HEK293 (cell line): ENCODE measurements around the gene FNDC3A.

Experiments used
- ELK4 ChIP-seq: IDR thresholded peaks from 2 replicates; pipeline ENCODE4 v1.6.1; 2011; ENCODE audit warnings: mild to moderate bottlenecking, low read depth, low read length, borderline replicate concordance
- HOXA7 ChIP-seq: sonication (generic); formaldehyde crosslinking; IDR thresholded peaks from 2 replicates; pipeline ENCODE4 v1.8.1; 2022; ENCODE audit warnings: missing genetic modification reagents, borderline replicate concordance
- KLF10 ChIP-seq: fragments of 450-650 bp; IDR thresholded peaks from 2 replicates; pipeline ENCODE4 v1.5.1; 2018; ENCODE audit warnings: missing biosample characterization, mild to moderate bottlenecking, missing genetic modification characterization
- PRDM2 ChIP-seq: fragments of 450-650 bp; formaldehyde crosslinking; IDR thresholded peaks from 2 replicates; pipeline ENCODE4 v1.5.1; 2016; ENCODE audit warnings: missing biosample characterization, missing genetic modification characterization, borderline replicate concordance
- PRDM4 ChIP-seq: fragments of 450-650 bp; formaldehyde crosslinking; IDR thresholded peaks from 2 replicates; pipeline ENCODE4 v1.5.1; 2017; ENCODE audit warnings: missing biosample characterization, missing genetic modification characterization
- SETDB1 ChIP-seq: IDR thresholded peaks from one replicate; pipeline ENCODE4 v1.6.1; 2017; ENCODE audit warnings: mild to moderate bottlenecking, low read length, moderate library complexity, mixed read lengths; ENCODE audit not compliant: insufficient read length
- SP7 ChIP-seq: fragments of 450-650 bp; formaldehyde crosslinking; IDR thresholded peaks from 2 replicates; pipeline ENCODE4 v1.5.1; 2016; ENCODE audit warnings: missing biosample characterization, missing genetic modification characterization
- ZBTB11 ChIP-seq: fragments of 450-650 bp; formaldehyde crosslinking; conservative IDR thresholded peaks from 2 replicates; pipeline ENCODE4 v1.5.1; 2016; ENCODE audit warnings: low read depth, missing biosample characterization, missing genetic modification characterization
- ZBTB17 ChIP-seq: fragments of 450-650 bp; formaldehyde crosslinking; IDR thresholded peaks from 2 replicates; pipeline ENCODE4 v1.5.1; 2016; ENCODE audit warnings: missing biosample characterization, missing genetic modification characterization
- ZNF148 ChIP-seq: fragments of 450-650 bp; formaldehyde crosslinking; IDR thresholded peaks from 2 replicates; pipeline ENCODE4 v1.5.0; 2017; ENCODE audit warnings: missing biosample characterization, missing genetic modification characterization, borderline replicate concordance
- ZNF169 ChIP-seq: fragments of 450-650 bp; formaldehyde crosslinking; IDR thresholded peaks from 2 replicates; pipeline ENCODE4 v1.5.1; 2016; ENCODE audit warnings: missing biosample characterization, missing genetic modification characterization
- ZNF274 ChIP-seq, 2 experiments: fragments of 200-500 bp in 1 of 2; fragments of 450-650 bp in 1 of 2; sonication (Bioruptor generic) in 1 of 2; formaldehyde crosslinking in 1 of 2; IDR thresholded peaks; 2 replicates each; pipeline versions ENCODE4 v1.5.1 to v1.6.1; 2014 to 2016; ENCODE audit warnings: borderline replicate concordance in 1 of 2, inconsistent platforms in 1 of 2, low read length in 1 of 2, missing biosample characterization in 1 of 2, missing genetic modification characterization in 1 of 2
- ZNF416 ChIP-seq: fragments of 450-650 bp; formaldehyde crosslinking; IDR thresholded peaks from 2 replicates; pipeline ENCODE4 v1.5.1; 2016; ENCODE audit warnings: missing biosample characterization, missing genetic modification characterization
- ZNF501 ChIP-seq: fragments of 450-650 bp; formaldehyde crosslinking; IDR thresholded peaks from 2 replicates; pipeline ENCODE4 v1.5.1; 2016; ENCODE audit warnings: missing biosample characterization, missing genetic modification characterization
- ZNF548 ChIP-seq: fragments of 450-650 bp; formaldehyde crosslinking; IDR thresholded peaks from 2 replicates; pipeline ENCODE4 v1.5.1; 2016; ENCODE audit warnings: missing biosample characterization, missing genetic modification characterization
- ZNF624 ChIP-seq: fragments of 450-650 bp; formaldehyde crosslinking; IDR thresholded peaks from 2 replicates; pipeline ENCODE4 v1.5.1; 2017; ENCODE audit warnings: missing biosample characterization, missing genetic modification characterization
- TF ChIP-seq, protein P1 (sequence below): fragments of 450-650 bp; formaldehyde crosslinking; IDR thresholded peaks from 2 replicates; pipeline ENCODE4 v1.5.1; 2016; ENCODE audit warnings: missing biosample characterization, missing genetic modification characterization
- TF ChIP-seq, protein P2 (sequence below): fragments of 450-650 bp; formaldehyde crosslinking; IDR thresholded peaks from 2 replicates; pipeline ENCODE4 v1.5.1; 2016; ENCODE audit warnings: missing biosample characterization, missing genetic modification characterization

FNDC3A gene

GRCh38 chr13:49124693-49125304 is 149.1 kb downstream of the FNDC3A start (continued):
- TF ChIP-seq, protein P1, sequence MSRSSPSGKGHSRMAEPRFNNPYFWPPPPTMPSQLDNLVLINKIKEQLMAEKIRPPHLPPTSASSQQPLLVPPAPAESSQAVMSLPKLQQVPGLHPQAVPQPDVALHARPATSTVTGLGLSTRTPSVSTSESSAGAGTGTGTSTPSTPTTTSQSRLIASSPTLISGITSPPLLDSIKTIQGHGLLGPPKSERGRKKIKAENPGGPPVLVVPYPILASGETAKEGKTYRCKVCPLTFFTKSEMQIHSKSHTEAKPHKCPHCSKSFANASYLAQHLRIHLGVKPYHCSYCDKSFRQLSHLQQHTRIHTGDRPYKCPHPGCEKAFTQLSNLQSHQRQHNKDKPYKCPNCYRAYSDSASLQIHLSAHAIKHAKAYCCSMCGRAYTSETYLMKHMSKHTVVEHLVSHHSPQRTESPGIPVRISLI (tag by site-specific recombination) = no peak
- TF ChIP-seq SETDB1 (no peak), PRDM2 (no peak), ZNF148 (tag by site-specific recombination) (no peak), HOXA7 (CRISPR knock-in tag) (no peak), SP7 (tag by site-specific recombination) (peak; percentile 57), ZNF274 (IDR thresholded peaks at IDR 0.05; ENCODE audit: low read length) (no peak), ZNF274 (tag by site-specific recombination; IDR thresholded peaks at IDR 0.05; ENCODE audit: borderline replicate concordance) (no peak), ZNF548 (tag by site-specific recombination) (no peak), KLF10 (tag by site-specific recombination) (no peak), ELK4 (no peak), ZBTB11 (no peak), ZNF624 (no peak), ZNF416 (tag by site-specific recombination) (no peak), PRDM4 (peak; percentile 92), ZNF169 (no peak), ZNF501 (tag by site-specific recombination) (no peak), ZBTB17 (tag by site-specific recombination) (0 out of 2 replicates have a peak, but pooled peaks have one; percentile 13)
- TF ChIP-seq, protein P2, sequence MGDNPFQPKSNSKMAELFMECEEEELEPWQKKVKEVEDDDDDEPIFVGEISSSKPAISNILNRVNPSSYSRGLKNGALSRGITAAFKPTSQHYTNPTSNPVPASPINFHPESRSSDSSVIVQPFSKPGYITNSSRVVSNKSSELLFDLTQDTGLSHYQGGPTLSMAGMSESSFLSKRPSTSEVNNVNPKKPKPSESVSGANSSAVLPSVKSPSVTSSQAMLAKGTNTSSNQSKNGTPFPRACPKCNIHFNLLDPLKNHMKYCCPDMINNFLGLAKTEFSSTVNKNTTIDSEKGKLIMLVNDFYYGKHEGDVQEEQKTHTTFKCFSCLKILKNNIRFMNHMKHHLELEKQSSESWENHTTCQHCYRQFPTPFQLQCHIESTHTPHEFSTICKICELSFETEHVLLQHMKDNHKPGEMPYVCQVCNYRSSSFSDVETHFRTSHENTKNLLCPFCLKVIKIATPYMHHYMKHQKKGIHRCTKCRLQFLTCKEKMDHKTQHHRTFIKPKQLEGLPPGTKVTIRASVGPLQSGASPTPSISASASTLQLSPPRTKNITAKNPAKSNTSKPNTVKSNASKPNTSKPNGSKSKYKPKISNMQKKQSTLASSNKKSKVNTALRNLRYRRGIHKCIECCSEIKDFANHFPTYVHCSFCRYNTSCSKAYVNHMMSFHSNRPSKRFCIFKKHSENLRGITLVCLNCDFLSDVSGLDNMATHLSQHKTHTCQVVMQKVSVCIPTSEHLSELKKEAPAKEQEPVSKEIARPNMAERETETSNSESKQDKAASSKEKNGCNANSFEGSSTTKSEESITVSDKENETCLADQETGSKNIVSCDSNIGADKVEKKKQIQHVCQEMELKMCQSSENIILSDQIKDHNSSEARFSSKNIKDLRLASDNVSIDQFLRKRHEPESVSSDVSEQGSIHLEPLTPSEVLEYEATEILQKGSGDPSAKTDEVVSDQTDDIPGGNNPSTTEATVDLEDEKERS = no peak
